Activated CD4-positive, alpha-beta T cell treated with anti-CD3 and anti-CD28 coated beads, Interleukin-2, amount 50 U/mL, for 48 hours (primary cell): ENCODE measurements around the gene UBXN11.
"Not testable (repeated sequence)": the region's sequence is repeated elsewhere in the genome, so short reads cannot be mapped to it uniquely, and the experiment has no call there.

Experiments
- DNase-seq, 2 experiments: peaks; one replicate each; pipeline ENCODE4 v3.0.0-alpha.2; 2020

The UBXN11 gene

GRCh38 chr1:26302733-26303405, 3.6 kb downstream of the UBXN11 start:
- DNase-seq = no peak

GRCh38 chr1:26300578-26301275, 5.7 kb downstream of the UBXN11 start:
- no peak for DNase-seq

DNA sequence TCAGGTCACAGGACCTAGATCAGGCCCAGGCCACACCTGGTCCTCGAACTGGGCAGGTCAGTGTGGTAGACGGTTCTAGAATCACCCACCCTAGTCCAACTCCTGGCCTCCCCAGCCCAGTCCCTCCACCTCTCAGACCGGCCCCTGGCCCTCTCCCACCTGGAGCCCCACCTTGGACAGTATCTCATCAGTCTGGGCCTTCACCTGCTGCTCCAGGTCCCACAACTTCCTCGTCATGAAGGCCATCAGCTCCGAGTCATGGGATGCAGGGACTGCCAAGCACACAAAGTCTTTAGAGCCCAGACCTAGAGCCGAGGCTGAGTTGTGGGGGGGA, 8.7 kb downstream of the UBXN11 start:
- DNase-seq = no peak

DNA sequence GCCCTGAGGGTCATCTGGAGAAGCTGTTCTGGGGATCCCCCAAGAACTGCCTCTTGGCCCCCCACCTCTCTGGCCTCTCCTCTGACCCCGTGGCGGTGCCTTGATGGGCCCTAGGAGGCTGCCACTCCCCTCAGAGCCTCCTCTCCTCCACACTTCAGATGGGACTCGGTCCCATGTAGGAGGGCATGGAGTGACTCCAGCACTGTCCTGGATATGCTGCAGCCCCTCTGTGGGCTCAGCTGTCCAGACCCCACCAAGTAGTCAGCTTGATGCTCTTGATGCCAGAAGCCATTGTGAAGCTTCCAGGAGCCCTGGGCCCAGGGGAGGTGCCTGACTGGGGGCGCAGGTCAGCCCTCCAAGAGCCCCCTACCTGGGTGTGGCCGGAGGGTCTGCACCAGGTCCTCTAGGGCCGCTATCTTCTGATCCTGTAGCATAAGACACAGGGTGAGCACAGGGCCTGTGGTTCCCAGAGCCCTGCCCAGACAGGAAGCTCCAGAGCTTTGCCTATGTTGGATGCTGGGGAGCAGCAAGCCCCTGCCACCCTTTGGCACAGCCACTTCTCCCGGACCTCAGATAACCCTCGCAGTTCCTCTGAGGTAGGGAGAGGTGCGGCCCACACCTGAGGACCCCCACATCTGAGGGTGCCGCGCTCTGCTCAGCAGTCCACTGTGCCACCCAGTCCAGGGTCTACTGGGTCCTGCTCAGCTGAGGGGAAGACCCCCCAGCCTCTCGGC, 9.2 kb downstream of the UBXN11 start:
- no peak for DNase-seq

- no peak for DNase-seq
Measured at GRCh38 chr1:26296340-26297056, 9.9 kb downstream of the UBXN11 start.

GRCh38 chr1:26295194-26296138, 11.0 kb downstream of the UBXN11 start:
- no peak for DNase-seq

DNA sequence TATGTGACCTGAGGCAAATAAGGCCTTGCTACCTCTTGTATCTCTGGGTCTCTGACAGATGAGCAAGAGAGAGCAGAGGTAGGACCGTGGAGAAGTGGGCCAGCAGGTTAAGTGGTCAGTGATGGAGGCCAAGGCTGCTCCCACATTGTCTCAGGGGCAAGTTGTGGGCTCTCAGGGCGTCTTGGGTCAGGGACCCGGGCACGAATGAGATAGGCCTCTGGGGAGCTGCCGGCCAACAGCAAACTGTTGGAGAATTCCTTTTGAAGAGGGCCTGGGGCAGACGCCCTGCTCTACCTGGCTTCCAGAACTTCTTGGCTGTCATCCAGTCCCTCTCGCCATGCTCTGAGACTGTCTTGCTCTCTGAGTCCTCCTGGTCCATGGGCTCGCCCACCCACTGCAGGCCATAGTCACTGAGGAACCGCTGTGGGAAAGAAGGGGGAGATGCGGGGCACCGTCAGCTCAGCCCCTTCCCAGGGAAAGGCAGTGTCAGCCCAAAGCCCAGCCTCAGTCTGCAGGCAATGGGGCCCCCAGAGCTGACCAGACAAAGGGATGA, 12.4 kb downstream of the UBXN11 start:
- DNase-seq = no peak

DNA sequence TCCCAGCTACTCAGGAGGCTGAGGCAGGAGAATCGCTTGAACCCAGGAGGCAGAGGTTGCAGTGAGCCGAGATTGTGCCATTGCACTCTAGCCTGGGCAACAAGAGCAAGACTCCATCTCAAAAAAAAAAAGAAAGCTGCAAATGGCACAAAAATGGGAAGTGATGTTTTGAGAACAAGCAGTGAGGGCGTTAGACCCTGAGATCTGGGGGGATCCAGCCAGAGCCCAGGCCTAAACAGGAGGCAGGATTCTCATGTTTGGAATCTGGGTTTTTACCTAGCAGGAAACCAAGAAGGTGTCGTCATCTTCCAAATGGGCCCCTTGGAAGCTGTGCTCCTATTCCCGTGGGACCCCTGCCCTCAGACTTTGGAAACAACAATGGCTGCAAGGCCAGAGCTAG, 13.7 kb downstream of the UBXN11 start:
- DNase-seq = not testable (repeated sequence)

GRCh38 chr1:26291939-26292338, 14.5 kb downstream of the UBXN11 start:
- no peak for DNase-seq

- DNase-seq = no peak
Measured at GRCh38 chr1:26291433-26291832, 15.0 kb downstream of the UBXN11 start.

DNA sequence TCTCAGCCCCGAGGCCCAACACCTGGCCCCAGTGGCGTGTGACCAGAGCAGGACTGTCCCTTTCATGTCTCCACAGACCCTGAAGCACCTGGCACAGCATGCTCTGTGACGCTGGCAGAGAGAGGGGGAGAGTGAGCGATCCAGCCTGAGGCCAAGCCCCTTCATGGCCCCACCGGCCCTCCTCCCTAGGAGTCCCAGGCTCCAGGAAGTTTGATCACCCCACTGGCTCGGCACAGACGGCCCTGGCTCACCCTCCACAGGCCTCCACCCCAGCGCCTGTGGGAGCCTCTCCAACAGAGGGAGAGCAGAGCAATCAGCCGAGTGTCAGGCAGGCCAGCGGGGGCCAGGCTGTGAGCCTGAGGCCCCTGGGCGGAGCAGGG, 15.6 kb downstream of the UBXN11 start:
- no peak for DNase-seq

DNA sequence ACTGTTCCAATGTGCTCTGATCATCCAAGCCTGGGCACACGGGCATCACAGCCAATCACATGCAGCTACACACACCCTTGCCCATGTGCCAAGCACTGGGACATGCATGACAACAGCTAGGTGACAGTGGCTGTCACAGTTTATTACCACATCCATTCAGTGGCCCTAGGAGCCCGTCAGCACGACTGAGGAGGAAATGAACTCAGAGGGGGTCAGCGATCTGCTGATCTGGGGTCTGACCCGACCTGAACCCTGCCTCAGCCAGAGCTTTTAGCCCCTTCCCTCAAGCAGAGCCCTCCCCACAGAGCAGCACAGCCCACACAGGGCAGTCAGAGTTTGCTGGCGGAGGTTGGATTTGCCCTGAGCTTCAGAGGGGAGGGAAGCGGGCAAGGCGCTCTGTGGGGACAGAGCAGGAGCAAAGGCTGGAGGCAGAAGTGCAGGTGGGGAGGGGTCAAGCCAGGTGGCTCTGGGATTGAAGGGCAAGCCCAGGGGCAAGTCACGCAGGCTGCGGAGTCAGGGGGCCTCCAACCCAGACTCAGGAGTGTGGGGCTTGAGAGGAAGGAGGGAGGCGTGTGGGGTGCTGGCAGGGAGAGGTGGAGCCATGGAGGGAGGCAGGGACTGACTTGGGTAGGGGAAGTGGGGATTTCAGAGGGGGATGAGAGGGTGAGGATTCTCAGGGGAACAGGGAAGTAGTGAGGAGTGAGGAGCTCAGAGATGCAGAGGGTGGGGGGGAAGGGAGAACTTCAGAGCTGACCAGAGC, 16.1 kb downstream of the UBXN11 start:
- DNase-seq = peak in 1 of 2 experiments; percentile 15

- DNase-seq = peak; percentile 41 to 47
Measured at GRCh38 chr1:26289158-26290059, 17.0 kb downstream of the UBXN11 start.

DNA sequence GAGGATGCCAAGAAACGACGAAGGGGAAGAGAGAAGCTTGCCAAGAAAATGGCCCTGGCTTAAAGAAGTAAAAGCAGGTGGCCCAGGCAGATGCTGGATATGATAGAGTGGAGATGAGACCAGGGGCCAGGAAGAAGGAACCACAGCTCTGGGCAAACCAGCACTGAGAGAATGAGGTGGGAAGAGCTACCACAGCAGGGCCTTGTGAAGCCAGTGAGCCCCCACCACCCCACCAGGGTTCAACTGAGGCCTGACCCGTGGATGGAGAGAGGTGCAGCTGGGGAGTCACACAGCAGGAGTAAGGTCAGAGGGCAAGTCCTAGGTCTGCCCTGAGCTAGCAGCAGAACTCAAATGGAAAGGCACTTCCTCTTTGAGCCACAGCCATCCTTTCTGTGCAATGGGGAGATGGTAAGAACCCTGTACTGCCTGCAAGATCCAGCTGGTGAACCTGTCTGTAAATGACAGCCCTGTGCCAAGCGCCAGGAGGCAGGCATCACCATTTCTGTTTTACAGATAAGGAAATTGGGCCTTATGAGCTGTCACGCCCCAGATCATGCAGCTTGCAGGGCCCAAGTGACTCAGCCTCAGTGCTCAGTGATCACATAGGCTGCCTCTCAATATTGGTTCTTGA, 18.0 kb downstream of the UBXN11 start:
- peak; percentile 75 to 83 for DNase-seq

- DNase-seq = peak in 1 of 2 experiments; percentile 8
Measured at GRCh38 chr1:26287811-26288210, 18.6 kb downstream of the UBXN11 start.

- peak; percentile 72 to 77 for DNase-seq
Measured at GRCh38 chr1:26287033-26287711, 19.3 kb downstream of the UBXN11 start.

GRCh38 chr1:26286064-26286416, 20.4 kb downstream of the UBXN11 start:
- no peak for DNase-seq

DNA sequence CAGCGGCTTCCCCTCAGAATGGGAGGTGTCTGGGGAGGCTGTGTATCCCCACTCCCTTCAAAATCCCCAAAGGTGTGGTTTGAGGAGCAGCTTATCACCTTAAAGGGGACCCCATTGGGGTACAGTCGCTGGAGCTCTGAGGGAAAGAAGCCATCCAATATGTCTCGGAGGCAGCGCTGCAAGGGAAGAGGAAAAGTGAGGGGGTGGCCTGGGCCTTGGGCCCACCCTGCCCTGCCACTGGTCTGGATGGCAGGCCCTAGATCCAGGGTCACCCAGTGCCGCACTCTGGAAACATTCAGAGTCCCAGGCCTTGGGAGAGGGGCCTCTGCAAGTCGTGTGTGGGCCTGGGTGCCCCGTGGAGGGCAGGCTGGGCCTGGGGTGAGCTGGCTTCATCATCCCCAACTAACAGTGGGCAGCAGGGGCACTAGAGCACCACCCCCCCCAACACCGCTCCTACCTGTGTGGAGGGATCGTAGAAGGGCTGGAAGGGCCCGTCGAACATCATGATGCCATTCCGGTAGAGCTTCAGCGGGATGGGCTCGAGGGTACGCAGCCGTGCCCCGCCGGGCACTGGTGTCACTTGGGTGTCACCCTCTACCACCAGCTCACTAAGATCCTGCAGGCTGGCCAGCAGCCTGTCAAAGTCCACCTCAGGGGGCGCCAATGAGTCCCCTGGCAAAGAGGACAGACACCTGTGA, 20.9 kb downstream of the UBXN11 start:
- DNase-seq = peak; percentile 67 to 74
